ENCODE measurements around the gene SH3TC2.

The SH3TC2 gene

DNA sequence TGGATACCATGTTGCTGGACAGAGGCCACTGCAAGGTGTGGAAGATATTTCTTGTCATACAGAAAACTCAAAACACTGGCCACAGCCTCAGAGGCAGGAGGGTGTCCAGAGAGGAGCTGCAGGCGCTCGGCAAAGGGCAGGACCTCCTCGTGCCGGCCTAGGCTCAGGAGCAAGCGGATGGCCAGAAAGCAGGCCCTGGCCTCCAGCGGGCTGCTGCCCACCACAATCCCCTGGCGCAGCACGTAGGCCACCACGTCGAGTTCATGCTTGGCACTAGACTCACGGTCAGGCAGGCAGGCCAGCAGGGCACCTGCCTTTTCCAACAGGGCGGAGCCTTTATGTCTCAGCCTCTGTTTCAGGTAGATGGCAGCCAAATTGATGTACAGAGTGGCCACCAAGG, 35.2 kb downstream of the SH3TC2 start:
- no peak for FAIRE-seq

DNA sequence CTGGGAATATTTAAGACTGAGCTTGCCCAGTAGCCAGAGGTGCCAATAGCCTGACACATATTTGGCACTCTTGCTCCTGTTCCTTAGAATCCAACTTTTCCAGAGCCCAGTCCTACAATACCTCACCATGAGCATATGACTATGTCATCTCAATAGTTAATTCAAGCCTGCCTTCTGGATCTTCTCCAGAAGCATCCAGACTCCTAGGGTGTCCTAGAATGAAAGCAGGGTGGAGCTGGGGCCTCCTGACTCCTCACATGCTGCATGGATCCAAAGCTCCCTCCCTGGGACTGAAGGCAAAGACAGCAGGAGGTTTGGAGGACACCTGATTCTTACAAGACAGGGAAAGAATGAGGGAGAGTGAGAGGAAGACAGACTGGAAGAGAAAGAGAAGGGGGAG, 37.9 kb downstream of the SH3TC2 start:
- no peak for FAIRE-seq

DNA sequence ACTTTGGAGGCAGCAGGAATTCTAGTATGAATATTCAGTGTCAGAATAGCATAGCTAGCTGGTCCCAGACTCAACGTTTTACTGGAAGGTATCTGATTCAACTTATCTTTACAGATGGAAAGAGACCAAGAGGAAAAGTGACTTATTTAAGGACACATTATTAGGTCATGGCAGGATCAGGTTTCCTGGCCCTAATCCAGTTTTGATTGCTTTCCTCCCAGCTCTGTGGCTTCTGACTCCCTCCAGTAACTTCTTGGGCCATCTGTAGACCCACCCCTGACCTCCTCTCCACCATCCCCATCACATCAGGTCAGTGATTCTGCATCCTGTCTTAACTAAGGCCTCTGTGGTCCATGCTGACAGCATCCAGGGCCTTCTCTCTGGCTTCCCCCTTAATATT, 38.4 kb downstream of the SH3TC2 start:
- no peak for FAIRE-seq

DNA sequence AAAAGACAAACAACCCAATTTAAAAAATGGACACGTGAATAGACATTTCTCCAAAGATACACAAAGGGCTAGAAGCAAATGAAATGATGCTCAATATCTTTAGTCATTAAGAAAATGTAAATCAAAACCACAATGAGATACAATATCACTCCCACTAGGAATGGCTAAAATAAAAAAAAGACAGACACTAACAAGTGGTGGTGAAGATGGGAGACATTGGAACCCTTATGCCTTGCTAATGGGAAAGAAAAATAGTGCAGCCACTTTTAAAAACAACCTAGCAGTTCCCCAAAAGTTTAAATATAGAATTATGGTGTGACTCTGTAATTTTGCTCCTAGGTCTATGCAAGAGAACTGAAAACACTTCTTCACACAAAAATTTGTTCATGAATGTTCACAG, 40.7 kb downstream of the SH3TC2 start:
- FAIRE-seq: no peak

DNA sequence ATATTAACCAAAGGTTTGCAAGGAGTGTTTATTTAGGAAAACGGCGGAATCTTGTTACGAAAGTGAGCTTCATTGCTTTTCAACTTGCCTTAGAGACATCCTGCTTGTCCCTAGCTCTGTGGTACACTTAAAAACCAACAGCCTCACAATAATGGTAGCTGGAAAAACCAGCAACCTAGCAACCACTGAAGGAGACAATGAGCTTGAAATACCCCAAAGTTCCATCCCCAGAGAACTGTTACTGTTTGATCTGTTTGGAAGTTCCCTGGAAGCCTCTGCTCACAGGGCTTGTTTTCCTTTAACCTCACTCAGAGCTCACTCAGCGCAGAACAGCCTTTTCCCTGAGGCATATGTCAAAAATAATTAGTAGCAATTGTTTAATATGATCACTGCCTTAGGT, 43.2 kb downstream of the SH3TC2 start:
- FAIRE-seq: no peak

DNA sequence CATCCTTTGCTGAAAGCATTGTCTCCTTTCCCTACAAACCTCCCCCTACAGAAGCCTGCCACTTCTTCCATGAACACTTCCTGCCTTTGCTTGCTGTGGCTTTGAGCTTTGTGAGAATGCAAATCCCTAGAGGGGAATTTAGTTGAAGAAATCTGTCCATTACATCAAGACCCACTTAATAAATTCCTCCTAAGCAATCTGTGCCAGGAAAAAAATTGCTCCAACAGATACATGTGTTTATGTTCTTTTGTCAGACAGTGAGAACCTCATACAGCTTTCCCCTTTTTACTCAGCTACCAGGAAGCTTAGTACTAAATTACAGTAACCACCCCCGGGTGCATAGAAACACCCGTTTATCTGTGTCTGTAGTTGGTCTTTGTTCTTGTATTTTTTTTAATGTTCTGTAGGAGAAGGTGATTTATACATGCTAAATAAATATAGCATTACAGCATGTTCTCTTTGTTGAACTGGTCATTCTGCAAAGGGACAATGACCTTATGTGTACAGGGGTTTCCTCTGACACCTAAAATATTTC, 43.9 kb downstream of the SH3TC2 start:
- no peak for FAIRE-seq

DNA sequence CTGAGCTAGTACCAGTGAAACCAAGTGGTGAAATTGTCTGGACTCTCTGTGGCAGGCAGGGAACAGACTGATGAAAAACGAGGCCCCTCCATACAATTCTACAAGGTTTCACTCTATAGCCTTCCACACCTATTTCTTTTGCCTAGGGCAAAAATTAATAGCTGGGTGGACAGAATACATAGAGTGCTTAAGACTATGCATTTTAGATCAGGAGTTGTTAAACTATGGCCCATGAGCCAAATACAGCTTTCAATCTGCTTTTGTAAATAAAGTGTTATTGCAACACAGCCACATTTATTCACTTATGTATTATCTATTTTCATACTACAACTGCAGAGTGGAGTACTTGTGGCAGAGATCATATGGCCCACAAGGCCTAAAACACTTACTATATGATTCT, 45.2 kb downstream of the SH3TC2 start:
- no peak for FAIRE-seq

DNA sequence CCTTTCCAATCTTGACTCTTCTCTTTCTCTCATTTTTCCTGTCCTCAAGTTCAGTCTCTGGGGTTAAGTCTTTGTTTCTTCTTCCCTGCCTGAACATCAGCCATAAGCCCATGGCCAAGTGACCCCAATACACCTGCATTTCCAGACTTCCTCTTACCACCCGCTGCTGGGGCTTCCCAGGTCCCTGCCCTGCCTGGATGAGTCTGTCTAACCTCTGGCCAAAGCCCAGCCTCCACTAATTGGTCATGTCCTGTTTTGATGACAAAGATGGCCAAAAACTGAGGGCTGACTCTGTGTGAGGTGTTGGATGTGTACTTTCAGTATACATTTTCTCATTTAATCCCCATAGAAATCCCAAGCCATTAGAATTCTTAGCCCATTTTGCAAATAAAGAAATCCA, 47.3 kb downstream of the SH3TC2 start:
- FAIRE-seq: no peak

DNA sequence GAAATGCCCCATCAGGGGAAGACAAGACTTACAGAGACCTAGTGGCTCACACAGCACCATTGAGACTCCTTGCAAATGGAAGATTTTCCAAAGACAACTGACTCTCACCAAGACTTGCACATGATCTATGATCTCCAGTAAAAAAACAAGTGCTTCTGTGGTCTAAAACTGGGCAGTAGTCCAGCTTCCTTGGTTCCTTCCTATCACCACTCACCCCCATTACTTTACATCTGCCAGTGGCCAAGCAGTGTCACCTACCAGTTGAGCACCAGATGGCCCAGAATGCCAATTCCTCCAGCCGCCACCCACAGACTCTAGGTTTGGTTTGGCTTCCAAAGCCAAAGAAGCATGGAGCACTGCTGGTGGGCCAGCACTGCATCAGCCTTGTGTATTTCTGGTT, 47.7 kb downstream of the SH3TC2 start:
- no peak for FAIRE-seq

DNA sequence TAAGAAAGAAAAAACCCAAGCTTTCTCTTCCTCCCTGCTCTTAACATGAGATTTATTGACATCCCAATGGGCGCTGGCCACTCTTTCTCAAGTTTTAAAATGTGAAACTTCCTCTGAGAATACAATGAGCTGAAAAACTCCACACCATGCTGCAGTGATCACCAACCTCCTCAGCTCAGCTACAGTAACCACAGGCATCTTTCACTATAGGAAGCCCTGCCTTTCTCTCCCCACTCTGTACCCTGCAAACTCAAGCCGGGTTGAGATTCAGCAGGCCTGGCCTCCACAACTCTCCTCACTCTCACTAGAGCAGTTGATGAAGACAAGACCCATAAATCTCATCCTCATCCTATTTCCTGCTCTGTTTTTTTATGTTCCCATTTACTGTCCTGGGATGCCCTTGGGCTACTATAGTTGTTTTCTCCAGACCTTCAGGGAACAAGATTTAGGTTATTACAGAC, 48.3 kb downstream of the SH3TC2 start:
- no peak for FAIRE-seq

DNA sequence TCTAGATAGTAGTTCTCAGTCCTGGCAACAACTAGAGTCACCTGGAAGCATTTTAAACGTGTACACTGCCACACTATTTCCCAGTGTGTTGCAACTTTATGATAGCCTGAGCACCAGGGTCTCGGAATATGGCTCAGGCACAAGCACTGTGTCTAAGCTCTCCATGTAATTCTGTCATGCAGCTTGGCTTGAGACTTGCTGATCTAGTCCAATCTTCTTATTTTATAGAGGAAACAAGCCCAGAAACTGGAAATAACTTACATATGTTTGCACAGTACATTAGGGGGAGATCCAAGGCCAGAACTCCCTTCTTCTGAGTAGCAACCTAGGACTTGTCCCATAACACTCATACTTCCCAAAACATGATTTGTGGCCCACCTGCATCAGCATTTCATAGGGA, 49.1 kb downstream of the SH3TC2 start:
- FAIRE-seq: no peak

DNA sequence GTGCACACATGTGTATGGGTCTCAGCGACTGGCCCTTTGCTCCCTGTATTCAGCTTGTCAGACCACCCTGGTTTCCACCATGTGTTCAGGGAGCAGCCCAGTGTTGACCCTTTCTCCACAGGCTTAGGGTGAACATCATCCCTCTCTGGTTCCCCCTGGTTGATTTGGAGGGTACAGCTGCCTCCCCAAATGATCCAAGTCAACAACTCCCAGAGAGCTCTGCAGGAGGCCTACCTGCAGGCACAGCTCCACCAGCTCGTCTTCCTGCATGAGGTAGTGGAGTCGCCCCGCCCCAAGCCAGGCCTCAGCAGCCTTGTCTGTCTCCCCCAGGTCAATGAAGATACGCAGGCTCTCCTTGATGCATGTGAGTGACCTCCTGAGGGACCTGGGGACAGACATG, 50.5 kb downstream of the SH3TC2 start:
- no peak for FAIRE-seq

DNA sequence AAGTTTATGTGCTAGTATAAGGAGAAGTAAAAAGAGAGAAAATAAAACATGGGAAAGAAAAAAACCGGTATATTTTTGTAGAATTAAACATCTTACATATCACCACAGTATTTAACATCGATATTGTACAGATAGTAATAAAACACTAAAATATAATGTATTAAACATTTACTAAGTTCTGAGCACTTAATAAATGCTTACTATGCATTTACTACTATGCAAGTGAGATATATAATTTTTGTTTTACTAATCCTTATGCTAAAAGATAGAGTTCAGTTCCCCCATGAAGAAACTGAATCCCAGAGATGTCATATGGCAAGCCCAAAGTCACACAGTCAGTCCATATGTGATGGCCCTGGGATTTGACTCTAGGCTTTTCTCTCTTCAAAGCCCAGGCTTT, 51.1 kb downstream of the SH3TC2 start:
- no peak for FAIRE-seq

DNA sequence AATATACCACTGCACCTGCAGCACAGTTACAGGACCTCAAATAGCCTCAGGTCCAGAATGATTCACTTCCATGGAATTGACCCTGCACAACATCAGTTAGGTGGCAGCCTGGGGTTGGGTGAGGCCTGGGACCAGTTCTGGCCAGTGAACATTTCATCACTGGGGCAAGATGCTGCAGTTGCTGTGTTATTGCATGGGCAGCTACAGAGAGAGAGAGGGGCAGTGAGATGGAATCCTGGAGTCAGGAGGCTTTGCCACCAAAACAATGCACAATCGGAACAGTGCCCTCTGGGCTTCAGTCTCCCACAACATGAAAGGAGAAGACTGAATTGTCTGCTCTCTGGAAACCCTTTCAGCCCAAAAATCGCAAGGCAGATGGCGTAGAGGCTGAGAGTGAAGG, 51.8 kb downstream of the SH3TC2 start:
- FAIRE-seq: no peak

DNA sequence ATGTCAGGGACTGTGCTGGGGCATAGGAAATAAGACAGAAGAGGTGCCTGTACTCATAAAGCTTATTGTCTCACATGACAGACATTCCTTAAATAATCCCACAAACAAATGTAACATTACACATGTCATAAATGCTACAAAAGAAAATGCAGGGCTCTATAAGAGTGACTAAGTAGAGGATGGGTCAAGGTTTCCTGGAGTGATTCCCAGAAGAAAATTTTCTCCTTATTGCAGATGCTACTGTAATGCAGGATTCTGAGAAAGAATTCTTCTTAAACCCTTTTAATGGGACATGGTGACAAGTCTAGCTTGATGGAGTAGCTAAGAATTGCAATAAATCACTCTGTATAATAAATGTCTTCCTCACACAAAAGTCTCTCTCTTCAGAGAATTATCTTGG, 55.7 kb downstream of the SH3TC2 start:
- no peak for FAIRE-seq

DNA sequence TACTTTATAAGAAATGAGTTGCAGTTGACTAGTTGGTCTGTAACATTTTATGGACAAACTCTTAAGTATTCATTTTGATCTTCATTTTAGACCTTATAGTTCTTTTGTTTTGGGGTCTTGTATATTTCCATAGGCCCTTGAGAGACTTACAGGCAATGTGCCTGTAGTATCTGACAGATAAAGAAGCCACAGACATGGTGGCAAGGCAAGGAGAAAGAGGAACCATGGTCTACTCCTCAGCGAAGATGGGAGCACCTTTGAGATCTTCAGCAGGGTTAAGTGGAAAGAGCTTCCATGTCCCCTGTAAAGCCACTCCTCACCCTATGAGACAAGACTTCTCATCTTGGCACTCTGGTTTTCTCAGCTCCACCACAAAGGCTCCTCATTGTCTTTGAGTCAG, 56.4 kb downstream of the SH3TC2 start:
- FAIRE-seq: no peak

DNA sequence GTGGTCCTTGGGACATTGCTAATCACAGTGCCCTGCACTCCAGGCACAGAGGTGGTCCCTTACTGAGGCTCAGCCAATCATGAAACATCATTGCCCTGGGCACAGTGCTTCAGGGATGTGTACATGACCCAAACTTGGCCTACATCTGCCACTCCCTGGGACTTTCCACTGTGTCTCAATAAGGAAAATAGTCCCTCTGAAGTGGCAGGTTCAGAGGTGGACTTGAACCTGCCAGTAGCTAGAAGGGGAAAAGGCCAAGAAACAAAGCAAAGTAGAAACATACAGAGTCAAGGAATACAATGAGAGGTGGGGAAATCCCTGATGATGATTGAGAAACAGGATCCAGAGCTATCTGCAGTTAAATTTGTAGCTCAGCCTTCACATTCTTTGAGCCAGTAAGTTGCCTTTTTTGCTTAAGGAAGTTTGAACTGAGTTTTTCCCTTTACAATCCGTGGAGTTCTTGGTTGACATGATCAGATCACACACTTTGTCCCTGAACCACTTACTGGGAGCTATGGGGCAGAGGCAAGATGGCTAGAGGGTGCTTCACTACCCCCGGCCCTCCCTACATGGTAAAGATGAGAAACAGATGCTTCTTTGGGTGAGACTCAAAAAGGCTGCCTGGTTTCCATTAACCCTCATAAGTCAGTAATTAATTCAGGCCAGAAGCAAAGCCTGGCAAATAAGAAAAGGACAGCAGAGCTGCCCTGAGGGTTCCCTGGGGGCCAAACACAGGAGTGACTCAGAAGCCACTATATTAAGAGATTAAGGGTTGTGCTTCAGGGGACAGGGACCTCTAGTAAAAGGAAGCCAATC, 57.6 kb downstream of the SH3TC2 start:
- FAIRE-seq: no peak

DNA sequence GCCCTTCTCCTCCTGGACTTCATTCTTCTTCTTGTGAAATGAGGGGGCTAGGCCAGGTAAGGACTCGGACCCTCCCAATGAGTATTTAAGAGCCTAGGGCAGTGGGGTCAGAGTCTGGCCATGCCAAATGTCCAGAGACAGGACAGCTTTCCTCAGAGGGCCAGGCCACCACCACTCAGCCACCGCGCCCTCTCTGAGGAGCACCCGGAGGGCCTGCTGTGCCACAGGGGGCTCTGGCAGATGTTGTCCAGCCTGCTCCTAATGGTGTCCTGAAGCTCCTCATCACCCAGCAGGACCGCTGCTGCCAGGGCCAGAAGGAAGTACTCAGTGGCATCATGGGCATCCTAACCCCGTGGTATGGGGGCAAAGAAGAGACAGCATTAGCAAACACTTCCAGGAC, 58.3 kb downstream of the SH3TC2 start:
- no peak for FAIRE-seq

DNA sequence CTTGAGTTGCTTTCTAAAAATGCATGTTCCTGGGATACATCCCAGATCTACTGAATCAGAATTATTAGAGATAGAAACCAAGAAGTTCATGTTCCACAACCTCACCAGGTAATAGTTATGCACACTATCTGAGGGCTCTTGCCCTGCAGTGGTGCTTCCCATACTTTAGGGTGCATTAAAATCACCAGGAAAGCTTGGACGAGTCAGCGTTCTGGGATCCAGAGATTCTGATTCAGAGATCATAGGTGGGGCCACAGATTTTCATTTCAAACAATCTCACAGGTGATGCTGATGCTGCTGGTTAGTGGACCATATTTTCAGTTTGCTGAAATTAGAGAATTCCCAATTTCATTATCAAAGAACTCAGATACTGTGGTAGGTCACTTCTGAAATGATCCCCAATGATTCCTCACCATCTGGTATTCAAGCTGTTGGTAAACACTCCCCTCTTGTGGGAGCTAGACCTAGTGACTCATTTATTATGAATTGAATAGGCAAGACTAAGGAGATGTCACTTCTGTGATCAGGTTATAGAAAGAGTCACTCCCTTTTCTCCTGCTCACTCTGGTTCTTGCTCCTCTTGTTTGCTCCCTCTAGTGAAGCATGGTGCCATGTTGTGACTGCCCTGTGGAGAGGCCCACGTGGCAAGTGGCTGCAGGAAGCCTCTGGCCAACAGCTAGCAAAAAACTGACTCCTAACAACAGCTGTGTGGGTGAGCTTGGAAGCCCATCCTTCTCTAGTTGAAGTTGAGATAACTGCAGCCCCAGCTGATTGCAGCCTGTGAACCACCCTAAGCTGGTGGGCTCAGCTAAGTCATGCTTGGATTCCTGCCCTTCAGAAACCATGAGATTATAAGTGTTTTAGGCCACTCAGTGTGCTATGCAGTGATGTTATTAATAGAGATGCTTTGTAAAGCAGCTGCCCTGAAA, 59.8 kb downstream of the SH3TC2 start:
- FAIRE-seq: no peak

DNA sequence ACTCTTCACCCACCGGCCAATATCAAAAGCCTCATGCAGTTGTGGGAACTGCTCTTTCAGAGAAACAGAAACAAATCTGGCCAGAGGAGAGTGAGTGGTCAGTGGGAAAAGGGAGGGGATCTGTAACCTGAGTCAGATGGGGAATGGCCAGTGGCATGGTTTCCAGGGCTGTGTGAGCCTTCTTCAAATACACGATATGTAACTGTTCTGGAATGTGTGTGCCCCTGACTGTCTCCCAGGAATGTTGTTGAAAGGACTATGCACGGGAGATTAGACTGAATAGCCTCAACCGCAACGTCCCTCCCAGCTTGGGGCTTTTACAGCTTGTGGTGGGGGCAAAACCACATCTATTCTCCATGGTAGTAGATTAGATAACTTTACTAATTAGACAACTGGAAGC, 60.8 kb downstream of the SH3TC2 start:
- FAIRE-seq: no peak

DNA sequence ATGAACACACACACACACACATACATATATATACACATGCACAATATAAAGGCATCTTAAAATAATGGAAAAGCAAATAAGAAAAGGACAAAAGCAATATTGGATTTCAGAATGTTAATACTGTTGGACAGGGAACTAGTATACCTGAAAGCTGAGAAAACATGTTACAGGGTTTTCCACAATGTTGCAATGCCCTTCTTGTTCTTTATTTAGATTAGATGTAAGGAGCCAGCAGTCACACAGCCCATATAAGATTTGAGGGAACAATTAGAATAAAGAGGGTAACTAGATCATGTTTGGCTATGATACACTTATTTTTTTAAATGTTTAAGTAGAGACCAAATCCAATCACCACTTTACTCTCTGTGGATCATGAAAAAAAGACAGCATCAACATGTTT, 61.7 kb downstream of the SH3TC2 start:
- no peak for FAIRE-seq

DNA sequence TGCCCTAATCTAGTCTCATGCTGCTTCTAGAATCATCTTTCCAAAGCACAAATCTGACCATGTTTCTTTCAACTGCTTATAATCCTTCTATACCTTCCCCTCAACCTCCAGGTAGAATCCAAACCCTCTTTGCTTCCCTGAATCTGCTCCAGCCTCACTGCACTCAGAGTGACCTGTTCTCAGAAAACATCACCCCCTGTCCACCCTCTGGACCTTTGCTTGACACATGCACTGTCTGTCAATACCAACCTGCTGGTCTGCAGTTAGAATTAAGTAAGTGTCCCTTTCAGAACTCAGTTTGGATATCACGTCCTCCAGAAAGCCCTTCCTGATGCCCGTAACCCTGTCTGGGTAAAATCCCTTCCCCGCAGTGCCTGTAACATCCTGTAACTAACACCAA, 63.1 kb downstream of the SH3TC2 start:
- no peak for FAIRE-seq

DNA sequence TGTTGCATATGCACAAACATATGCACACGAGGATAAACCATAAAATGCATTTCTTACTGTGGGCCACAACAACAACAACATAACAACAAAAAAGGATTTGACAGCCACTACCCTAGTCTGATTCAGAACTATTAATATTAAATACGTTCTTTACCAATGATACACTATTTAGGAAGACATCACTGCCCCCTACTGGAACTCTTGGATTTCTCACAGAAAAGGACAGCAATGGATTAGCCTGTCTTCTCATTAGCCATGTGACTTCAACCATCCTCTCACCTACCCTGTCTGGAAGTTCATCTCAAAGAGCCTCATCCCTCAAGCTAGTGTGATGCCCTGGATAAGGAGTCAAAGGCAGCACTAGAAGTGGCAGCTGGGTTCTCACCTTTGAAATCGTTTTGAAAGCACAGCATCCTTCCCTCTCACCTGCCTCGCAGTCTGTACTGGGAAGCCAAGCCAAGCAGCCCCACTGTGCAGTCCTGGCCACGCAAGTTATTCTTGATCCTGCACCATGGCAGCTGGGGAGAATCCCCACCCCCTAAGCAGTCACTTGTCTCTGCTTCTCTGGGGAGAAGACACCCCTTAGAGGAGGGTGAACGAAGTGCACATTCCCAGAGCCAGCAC, 64.6 kb downstream of the SH3TC2 start:
- FAIRE-seq: peak; percentile 54
